IPS DF 6.9 (cell line): ENCODE results near the gene MSGN1.
"Not testable (repeated sequence)": the region's sequence is repeated elsewhere in the genome, so short reads cannot be mapped to it uniquely, and the experiment has no call there.

Source experiments
- DNase-seq: peaks from one replicate; pipeline ENCODE4 v3.0.0-alpha.2; 2013; ENCODE audit warnings: low read depth, low spot score
- H3K27ac ChIP-seq: one replicate; pipeline ENCODE4 v1.5.1; 2013; ENCODE audit warnings: low read length, control low read depth
- H3K27me3 ChIP-seq: 2 replicates; pipeline ENCODE4 v1.6.1; 2013; ENCODE audit warnings: mild to moderate bottlenecking, low read length; ENCODE audit not compliant: control insufficient read depth, insufficient read depth
- H3K36me3 ChIP-seq: 2 replicates; pipeline ENCODE4 v1.6.1; 2013; ENCODE audit warnings: low read length; ENCODE audit not compliant: control insufficient read depth, insufficient read depth
- H3K4me1 ChIP-seq: 2 replicates; pipeline ENCODE4 v1.6.1; 2013; ENCODE audit warnings: low read length; ENCODE audit not compliant: control insufficient read depth, insufficient read depth
- H3K4me3 ChIP-seq: 2 replicates; pipeline ENCODE4 v1.5.1; 2013; ENCODE audit warnings: mild to moderate bottlenecking, low read length
- H3K9me3 ChIP-seq: 2 replicates; pipeline ENCODE4 v1.6.1; 2013; ENCODE audit warnings: low read length, inconsistent platforms; ENCODE audit not compliant: control insufficient read depth, insufficient read depth
- WGBS: extraction: QIAGEN DNeasy Blood & Tissue Kit; methylation state at CpG from one replicate; pipeline ENCODE4 v1.1.7; 2013; ENCODE audit warnings: mixed read lengths, missing lambda C conversion rate; ENCODE audit not compliant: insufficient read length, insufficient coverage; 5-methylcytosine and 5-hydroxymethylcytosine counted together

Gene MSGN1

DNA sequence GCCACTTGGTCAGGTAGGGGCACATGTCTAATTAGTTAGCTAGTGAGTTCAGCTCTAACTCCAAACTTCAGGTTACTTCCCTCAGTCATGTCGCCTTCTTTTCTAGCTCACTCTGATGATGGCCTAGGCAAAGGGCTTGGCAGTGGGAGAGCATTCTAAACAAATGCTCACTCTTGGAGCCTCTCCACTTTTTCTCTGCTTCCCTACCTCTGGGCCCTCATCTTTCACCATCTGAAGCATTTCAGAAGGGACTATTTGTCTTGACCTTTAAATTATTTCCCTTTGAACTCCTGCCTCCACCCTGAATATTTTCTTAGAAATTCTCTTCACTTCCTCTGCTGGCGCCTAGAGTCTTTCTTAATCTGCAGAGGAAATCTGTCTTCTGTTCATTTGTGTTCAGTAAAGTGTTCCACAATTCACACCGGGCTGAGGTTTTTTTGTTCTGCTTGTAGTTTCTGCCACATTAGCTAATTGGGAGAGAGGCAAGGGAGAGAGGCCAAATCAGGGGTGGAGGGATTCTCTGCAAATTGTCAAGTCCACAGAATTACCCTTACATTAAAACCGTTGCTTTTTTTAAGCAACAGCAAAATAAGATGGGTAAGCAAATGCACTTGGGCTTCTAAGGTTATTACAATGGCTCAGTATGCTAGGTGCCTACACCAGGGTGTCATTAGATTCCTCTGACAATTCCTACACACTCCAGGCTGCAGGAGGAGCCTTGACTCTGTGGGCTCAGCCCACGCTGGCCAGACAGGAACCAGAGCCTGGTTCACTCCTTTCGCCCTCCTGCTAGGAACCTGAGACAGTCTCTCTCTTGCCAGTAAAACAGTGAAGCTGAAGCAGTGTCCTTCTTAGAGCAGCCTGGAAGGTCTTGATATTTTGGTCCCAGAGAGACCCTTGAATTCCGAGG, 5.5 kb downstream of the MSGN1 start:
- DNase-seq: no peak
- WGBS: no CpG with 5 or more reads among the region's 7 CpGs
- Histone ChIP-seq H3K4me1 (0 out of 2 replicates have a peak, but pooled peaks cover 1% of the 10 kb centered on the region), H3K36me3 (no peaks in the 10 kb centered on the region), H3K27me3 (peaks cover 2% of the 10 kb centered on the region; the same call in 1 of the 2 replicates), H3K9me3 (no peaks in the 10 kb centered on the region), H3K4me3 (no peak overlapping the region), H3K27ac (no peak overlapping the region)

DNA sequence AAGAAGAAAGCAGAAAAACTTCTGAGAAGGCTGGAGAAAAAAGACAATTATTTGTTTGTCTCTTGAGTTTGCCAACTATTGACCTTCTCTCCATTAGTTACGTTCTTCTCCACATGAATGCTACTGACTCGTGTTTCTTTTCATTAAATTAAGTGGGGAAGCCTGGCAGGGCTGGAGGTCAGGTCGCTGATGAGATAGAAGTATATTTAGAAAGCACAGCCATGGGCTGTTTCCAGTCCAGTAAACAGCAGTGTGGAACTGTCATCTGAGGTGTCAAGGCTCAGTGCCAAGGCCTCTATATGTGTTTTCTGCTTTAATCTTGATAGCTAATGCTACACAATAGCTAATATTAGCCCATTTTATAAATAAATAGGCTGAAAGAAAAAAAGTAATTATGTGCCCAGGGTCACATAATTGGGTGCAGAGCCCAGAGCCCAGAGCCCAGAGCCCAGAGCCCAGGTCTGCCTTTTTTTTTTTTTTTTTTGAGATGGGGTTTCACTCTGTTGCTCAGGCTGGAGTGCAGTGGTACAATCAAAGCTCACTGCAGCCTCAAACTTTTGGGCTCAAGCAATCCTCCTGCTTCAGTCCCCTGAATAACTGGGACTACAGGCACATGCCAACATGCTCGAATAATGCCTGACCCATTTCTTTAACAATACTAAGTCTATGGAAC, 6.3 kb downstream of the MSGN1 start:
- Histone ChIP-seq H3K9me3 (no peaks in the 10 kb centered on the region), H3K27me3 (peaks cover 2% of the 10 kb centered on the region; the same call in 1 of the 2 replicates), H3K36me3 (no peaks in the 10 kb centered on the region), H3K27ac (no peak overlapping the region), H3K4me3 (no peak overlapping the region), H3K4me1 (0 out of 2 replicates have a peak, but pooled peaks cover 1% of the 10 kb centered on the region)
- no peak for DNase-seq
- WGBS: no CpG with 5 or more reads among the region's 4 CpGs

DNA sequence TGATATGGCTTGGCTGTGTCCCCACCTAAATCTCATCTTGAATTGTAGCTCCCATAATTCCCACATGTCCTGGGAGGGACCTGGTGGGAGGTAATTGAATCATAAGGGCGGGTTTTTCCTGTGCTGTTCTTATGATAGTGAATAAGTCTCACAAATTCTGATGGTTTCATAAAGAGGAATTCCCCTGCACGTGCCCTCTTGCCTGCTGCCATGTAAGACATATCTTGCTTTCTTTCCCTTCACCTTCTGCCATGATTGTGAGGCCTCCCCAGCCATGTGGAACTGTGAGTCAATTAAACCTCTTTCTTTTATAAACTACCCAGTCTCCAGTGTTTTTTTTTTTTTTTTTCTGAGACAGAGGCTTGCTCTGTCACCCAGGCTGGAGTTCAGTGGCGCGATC, 7.4 kb downstream of the MSGN1 start:
- not testable (repeated sequence) for DNase-seq, H3K27ac ChIP-seq, H3K4me1 ChIP-seq, H3K36me3 ChIP-seq, H3K9me3 ChIP-seq, H3K27me3 ChIP-seq, H3K4me3 ChIP-seq
- no CpG with 5 or more reads among the region's 4 CpGs for WGBS

DNA sequence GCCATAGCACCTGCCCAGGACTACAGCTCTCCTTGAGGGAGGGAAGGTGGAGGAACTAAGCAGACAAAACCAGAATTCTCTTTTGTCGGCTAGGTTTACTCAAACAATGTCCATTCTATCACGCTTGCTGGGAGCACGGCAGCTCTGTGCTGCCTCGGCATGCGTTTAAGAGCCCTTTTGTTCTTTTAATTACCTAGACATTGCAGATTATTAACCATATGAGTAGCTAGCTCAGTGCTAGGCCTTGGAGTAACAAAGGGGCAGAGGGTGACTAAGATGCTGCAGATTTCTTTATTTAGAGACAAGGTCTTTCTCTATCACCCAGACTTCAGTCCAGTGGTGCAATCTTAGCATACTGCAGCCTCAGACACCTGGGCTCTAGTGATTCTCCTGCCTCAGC, 11.1 kb downstream of the MSGN1 start:
- DNase-seq: no peak
- no peaks in the 10 kb centered on the region for H3K4me1 ChIP-seq
- peaks cover 8% of the 10 kb centered on the region; the same call in 1 of the 2 replicates for H3K27me3 ChIP-seq
- H3K27ac ChIP-seq: no peak overlapping the region
- H3K36me3 ChIP-seq: no peaks in the 10 kb centered on the region
- no peak overlapping the region for H3K4me3 ChIP-seq
- H3K9me3 ChIP-seq: no peaks in the 10 kb centered on the region
- WGBS: no CpG with 5 or more reads among the region's 5 CpGs

DNA sequence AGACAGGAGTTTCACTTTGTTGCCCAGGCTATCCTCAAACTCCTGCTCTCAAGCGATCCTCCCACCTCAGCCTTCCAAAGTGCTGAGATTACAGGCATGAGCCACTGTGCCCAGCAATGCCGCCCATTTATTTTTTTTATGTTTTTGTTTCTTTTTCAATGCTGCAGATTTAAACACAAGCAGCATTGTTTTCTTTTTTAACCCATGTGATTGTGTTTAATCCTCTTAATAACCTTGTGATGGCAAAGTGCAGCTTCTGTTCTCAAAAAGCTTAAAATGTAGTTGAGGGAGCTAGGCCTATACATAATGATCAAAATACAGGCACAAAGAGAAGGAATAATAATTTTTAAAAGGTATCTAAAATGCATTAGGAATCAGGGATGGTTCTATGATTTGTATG, 11.5 kb downstream of the MSGN1 start:
- Histone ChIP-seq H3K9me3 (no peaks in the 10 kb centered on the region), H3K27ac (no peak overlapping the region), H3K36me3 (no peaks in the 10 kb centered on the region), H3K4me1 (no peaks in the 10 kb centered on the region), H3K27me3 (peaks cover 8% of the 10 kb centered on the region; the same call in 1 of the 2 replicates), H3K4me3 (no peak overlapping the region)
- no CpG with 5 or more reads among the region's 2 CpGs for WGBS
- DNase-seq: no peak

DNA sequence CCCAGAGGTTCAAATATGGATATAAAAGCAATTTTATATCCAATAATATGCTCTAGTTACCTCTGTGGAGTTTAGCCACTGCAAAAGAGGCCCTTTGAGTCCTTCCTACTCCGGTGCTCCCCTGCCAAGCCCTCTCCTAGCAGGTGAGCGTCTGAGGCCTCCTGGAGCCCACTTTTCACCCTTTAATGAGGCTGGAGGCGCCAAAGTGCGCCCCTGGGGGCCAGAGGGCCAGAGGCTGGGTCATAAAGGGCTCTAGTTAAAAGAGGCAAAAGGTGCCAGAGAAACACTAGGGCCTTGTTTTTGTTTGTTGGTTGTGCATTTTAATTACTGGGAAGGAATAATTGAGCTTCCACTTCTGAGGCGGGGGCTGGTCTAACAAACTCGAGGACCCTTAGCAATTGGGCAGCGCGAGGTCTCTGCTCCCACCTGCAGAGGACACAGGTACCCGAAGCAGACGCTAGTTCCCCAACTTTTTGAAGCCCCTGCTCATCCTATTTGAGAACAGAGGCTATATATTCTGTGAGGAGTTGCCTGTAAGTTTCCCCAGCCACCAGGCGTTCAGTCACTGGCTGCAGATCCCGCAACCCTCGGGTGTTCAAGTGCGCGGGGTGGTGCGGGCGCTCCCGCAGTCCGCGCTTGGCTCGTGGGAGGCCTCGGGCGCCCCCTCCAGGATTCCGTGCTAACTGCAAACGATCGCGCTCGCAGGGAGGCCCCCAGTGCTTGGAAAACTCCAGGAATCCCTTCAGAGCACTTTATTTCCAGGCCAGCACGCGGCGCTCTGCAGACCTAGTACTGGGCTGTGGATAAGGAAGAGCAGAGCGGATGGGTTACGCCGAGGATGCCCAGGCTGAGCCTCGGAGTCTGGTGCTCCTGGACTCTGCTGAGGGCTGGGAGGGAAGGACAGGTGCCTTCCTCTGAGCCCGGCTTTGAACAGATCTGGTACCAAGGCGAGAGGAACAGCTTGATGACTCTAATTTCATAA, 14.1 kb downstream of the MSGN1 start:
- H3K27ac ChIP-seq: no peak overlapping the region
- peaks cover 8% of the 10 kb centered on the region; the same call in 1 of the 2 replicates for H3K27me3 ChIP-seq
- H3K4me1 ChIP-seq: no peaks in the 10 kb centered on the region
- no peaks in the 10 kb centered on the region for H3K36me3 ChIP-seq
- H3K9me3 ChIP-seq: no peaks in the 10 kb centered on the region
- DNase-seq: peak; percentile 85
- WGBS: no CpG with 5 or more reads among the region's 37 CpGs
- H3K4me3 ChIP-seq: peak overlapping the region; percentile 7; the same call in 1 of the 2 replicates

DNA sequence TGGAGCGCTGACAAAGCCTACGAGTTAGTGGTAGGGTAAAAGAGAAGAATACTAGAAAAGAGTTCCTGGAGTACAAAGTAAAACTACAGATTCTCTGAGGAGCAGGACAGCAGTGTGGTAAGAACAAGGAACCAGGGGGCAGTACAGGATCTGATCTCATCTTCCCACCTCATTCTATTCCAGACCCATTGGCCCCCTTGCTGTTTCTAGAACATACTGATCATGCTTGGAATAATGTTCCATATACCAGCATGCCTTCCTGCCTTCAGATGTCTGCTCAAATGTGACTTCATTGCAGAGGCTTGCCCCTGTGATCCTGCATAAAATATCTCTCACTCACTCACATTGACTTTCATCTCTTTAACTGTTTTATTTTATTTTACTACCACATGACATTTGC, 19.3 kb downstream of the MSGN1 start:
- Histone ChIP-seq H3K36me3 (no peaks in the 10 kb centered on the region), H3K27ac (no peak overlapping the region), H3K4me1 (no peaks in the 10 kb centered on the region), H3K4me3 (no peak overlapping the region), H3K9me3 (no peaks in the 10 kb centered on the region), H3K27me3 (no peaks in the 10 kb centered on the region; the same call in 1 of the 2 replicates)
- no CpG with 5 or more reads among the region's 2 CpGs for WGBS
- DNase-seq: no peak

DNA sequence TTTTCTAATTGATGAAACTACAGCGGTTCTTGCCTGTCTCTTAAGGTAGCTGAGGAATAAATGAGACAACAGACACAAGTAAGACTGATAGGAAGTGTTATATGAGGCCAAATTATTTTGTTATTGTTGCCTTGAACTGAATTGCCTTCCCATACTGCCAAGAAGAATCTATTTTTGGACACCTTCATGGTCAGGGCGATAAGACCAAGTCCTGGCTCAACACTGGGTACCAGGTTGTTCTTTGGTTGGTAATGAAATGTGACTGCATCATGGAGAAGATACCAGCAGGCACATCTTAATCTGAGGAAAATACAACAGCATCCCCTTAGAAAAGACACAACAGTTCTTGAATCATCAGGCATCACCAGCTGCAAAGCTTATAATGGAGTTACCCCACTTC, 23.7 kb downstream of the MSGN1 start:
- no peak overlapping the region for H3K4me3 ChIP-seq
- no peak overlapping the region for H3K27ac ChIP-seq
- WGBS: no CpG with 5 or more reads among the region's 2 CpGs
- H3K9me3 ChIP-seq: no peaks in the 10 kb centered on the region
- no peaks in the 10 kb centered on the region; the same call in 1 of the 2 replicates for H3K27me3 ChIP-seq
- H3K36me3 ChIP-seq: no peaks in the 10 kb centered on the region
- no peak for DNase-seq
- no peaks in the 10 kb centered on the region for H3K4me1 ChIP-seq

DNA sequence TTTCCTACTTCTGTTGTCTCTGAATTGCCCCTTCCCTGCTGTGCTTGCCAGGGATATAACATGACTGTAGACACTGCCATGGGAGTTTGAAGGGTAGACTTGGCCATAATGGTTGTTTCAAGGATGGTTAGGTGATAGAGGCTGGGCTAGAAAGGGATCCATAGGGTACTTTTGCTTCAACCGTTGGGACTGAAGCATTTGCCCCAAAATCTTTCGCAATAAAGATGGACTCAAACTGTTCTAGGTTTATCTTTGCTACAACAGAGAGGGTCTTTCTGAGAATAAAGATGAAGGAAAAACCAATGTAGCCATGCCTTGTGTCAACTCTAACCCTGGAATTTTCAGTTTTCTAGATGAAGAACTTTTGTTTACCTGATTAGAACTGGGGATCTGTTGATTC, 27.2 kb downstream of the MSGN1 start:
- WGBS: no CpG with 5 or more reads among the region's 2 CpGs
- H3K36me3 ChIP-seq: no peaks in the 10 kb centered on the region
- H3K27me3 ChIP-seq: no peaks in the 10 kb centered on the region
- no peak for DNase-seq
- H3K4me1 ChIP-seq: no peaks in the 10 kb centered on the region
- no peaks in the 10 kb centered on the region for H3K9me3 ChIP-seq
- no peak overlapping the region for H3K4me3 ChIP-seq
- H3K27ac ChIP-seq: no peak overlapping the region

DNA sequence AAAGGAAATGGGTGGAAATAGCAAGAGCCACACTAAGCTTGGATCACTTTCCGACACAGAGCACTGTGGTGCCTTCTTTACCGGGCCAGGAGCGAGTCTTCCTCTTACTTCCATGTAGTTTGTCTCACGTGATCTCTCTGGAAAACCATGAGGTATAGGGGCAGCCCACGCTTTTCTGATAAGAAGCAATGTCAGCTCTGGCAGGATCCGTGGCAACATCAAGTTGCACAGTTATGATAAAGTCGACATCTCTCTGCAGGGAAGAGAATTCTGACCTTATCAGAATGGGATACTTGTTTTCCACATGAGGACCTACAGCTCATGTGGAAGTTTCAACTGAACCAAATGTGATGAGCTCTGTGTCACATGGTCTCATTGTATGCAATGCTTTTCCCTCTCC, 29.5 kb downstream of the MSGN1 start:
- no CpG with 5 or more reads among the region's 7 CpGs for WGBS
- Histone ChIP-seq H3K4me1 (no peaks in the 10 kb centered on the region), H3K4me3 (no peak overlapping the region), H3K27ac (no peak overlapping the region), H3K27me3 (no peaks in the 10 kb centered on the region), H3K9me3 (no peaks in the 10 kb centered on the region), H3K36me3 (no peaks in the 10 kb centered on the region)
- no peak for DNase-seq
